Measurements from ENCODE around the gene CDC45.
A peak's percentile ranks its signal among the peaks of the same experiment; 100 is the strongest.

Gene CDC45

DNA sequence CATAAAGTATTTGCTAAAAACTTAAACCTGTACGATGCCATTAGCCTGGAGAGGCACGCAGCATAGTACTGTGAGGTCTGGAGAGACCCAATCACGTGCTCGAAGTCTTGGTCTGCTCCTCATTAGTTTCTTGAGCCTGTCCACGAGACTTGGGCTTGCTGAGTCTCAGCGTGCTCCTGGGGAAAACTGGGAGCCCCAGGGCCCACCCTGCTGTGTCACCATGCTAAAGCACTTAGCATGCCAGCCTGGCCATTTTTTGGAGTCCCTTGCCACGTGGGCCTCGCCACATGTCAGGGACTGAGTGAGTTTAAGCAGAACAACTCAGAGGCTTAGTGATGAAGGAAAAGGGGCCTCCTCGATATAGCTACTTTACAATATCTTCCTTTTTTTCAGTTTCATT is 2.6 kb downstream of the CDC45 start:
- Histone ChIP-seq H2BK12ac (ENCODE audit: low read length in 2 of 2) (no peak overlapping the region), H3K18ac (ENCODE audit: low read depth in 1 of 2, low read length in 2 of 2) (no peak overlapping the region), H2BK15ac (ENCODE audit: low read depth, poor library complexity, severe bottlenecking) (no peak overlapping the region), H3K9me3 (ENCODE audit: control insufficient read depth, low read length) (no peaks in the 10 kb centered on the region), H2AFZ (ENCODE audit: low read depth, low read length) (no peak overlapping the region), H2BK5ac (ENCODE audit: low read depth, low read length, poor library complexity, severe bottlenecking) (no peak overlapping the region), H3K23ac (ENCODE audit: low read length in 2 of 2) (no peak overlapping the region), H3K4me3 (ENCODE audit: insufficient read depth in 1 of 2, low read depth in 1 of 2, low read length in 2 of 2) (no peak overlapping the region), H2AK5ac (ENCODE audit: low read length, severe bottlenecking) (no peak overlapping the region), H3K27ac (ENCODE audit: low read length, poor library complexity, severe bottlenecking) (no peak overlapping the region), H3K36me3 (ENCODE audit: control insufficient read depth in 1 of 2, insufficient read depth in 2 of 2, low read depth in 1 of 2, low read length in 2 of 2) (peaks cover 0 to 3% of the 10 kb centered on the region in 2 experiments), H3K4me1 (ENCODE audit: control insufficient read depth, insufficient read depth, low read depth, low read length) (peaks cover 4% of the 10 kb centered on the region), H3K4me2 (ENCODE audit: low read length, poor library complexity, severe bottlenecking) (no peak overlapping the region), H3K27me3 (ENCODE audit: control insufficient read depth in 1 of 2, insufficient read depth in 1 of 2, low read length in 2 of 2) (no peaks in the 10 kb centered on the region), H3K14ac (ENCODE audit: low read length in 2 of 2) (no peak overlapping the region), H2BK120ac (ENCODE audit: low read depth, low read length) (no peak overlapping the region), H4K91ac (ENCODE audit: low read length) (no peak overlapping the region), H3K79me1 (replicated peaks; ENCODE audit: low read length, poor library complexity, severe bottlenecking) (peaks cover 3% of the 10 kb centered on the region), H3K4ac (ENCODE audit: low read depth in 1 of 2, low read length in 2 of 2) (no peak overlapping the region), H3K9ac (ENCODE audit: low read length) (no peak overlapping the region), H4K8ac (ENCODE audit: low read length) (no peak overlapping the region)
- WGBS = 96% methylated on average over 6 of the region's 9 CpGs
- DNase-seq = no peak

DNA sequence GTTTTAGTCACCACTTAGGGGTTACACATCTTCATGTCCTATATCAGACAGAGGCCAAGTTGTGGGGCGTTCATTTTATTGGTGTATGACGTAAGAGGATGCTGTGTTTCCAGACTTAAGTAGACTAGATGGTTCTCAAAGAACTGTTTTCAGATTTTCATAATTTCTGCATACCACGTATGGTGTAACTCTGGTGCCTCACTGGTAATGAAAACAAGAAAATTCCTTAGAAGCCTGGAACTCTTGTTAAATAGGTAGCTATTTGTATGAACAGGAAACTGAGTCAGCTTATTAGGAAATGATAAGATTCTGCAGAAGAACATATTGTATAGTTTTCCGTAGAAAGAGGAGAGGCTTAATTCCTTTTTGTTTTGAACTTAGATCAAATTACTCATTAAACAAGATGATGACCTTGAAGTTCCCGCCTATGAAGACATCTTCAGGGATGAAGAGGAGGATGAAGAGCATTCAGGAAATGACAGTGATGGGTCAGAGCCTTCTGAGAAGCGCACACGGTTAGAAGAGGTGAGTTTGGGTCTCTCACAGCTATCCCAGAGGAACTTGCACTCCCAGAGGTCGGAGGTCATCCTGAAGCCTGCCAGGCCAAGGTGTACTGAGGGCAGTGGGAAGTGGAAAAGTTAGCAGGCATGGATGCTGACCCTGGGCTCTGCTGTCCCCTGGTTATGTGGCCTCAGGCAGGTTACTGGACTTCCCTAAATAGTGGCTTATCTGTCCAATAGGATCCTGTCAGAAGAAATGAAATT is 3.9 kb downstream of the CDC45 start:
- H3K14ac ChIP-seq (ENCODE audit: low read length in 2 of 2) = no peak overlapping the region
- no peak overlapping the region for H3K23ac ChIP-seq (ENCODE audit: low read length in 2 of 2)
- H3K9me3 ChIP-seq (ENCODE audit: control insufficient read depth, low read length) = no peaks in the 10 kb centered on the region
- H3K4me2 ChIP-seq (ENCODE audit: low read length, poor library complexity, severe bottlenecking) = no peak overlapping the region
- H2BK15ac ChIP-seq (ENCODE audit: low read depth, poor library complexity, severe bottlenecking) = no peak overlapping the region
- WGBS = 74% methylated on average over 6 of the region's 8 CpGs
- H2AFZ ChIP-seq (ENCODE audit: low read depth, low read length) = no peak overlapping the region
- H2BK120ac ChIP-seq (ENCODE audit: low read depth, low read length) = no peak overlapping the region
- H4K91ac ChIP-seq (ENCODE audit: low read length) = no peak overlapping the region
- H2AK5ac ChIP-seq (ENCODE audit: low read length, severe bottlenecking) = no peak overlapping the region
- H3K9ac ChIP-seq (ENCODE audit: low read length) = no peak overlapping the region
- peaks cover 4% of the 10 kb centered on the region for H3K4me1 ChIP-seq (ENCODE audit: control insufficient read depth, insufficient read depth, low read depth, low read length)
- no peak overlapping the region for H3K18ac ChIP-seq (ENCODE audit: low read depth in 1 of 2, low read length in 2 of 2)
- no peak overlapping the region for H3K4ac ChIP-seq (ENCODE audit: low read depth in 1 of 2, low read length in 2 of 2)
- H3K27me3 ChIP-seq (ENCODE audit: control insufficient read depth in 1 of 2, insufficient read depth in 1 of 2, low read length in 2 of 2) = no peaks in the 10 kb centered on the region
- H3K4me3 ChIP-seq (ENCODE audit: insufficient read depth in 1 of 2, low read depth in 1 of 2, low read length in 2 of 2) = no peak overlapping the region
- H2BK5ac ChIP-seq (ENCODE audit: low read depth, low read length, poor library complexity, severe bottlenecking) = no peak overlapping the region
- peaks cover 3% of the 10 kb centered on the region for H3K79me1 ChIP-seq (replicated peaks; ENCODE audit: low read length, poor library complexity, severe bottlenecking)
- no peak overlapping the region for H4K8ac ChIP-seq (ENCODE audit: low read length)
- peak; percentile 33 for DNase-seq
- H3K27ac ChIP-seq (ENCODE audit: low read length, poor library complexity, severe bottlenecking) = no peak overlapping the region
- H2BK12ac ChIP-seq (ENCODE audit: low read length in 2 of 2) = no peak overlapping the region
- peaks cover 0 to 3% of the 10 kb centered on the region in 2 experiments for H3K36me3 ChIP-seq (ENCODE audit: control insufficient read depth in 1 of 2, insufficient read depth in 2 of 2, low read depth in 1 of 2, low read length in 2 of 2)

DNA sequence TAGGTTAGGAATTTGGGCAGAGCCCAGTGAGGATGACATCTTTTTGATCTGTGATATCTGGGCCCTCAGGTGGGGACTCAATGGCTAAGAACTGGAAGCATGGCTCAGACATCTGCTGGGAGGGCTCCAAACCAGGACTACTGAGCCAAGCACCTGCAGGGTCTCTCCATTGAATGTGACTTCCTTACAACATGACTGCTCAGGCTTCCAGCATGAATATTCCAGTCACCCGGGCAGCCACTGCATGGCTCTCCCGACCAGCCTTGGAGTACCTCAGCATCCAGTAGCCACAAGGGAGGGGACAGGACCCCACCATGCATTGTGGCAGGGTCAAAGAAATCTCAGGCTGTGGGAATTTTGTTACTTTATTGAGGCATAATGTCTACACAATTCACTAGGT is 8.6 kb downstream of the CDC45 start:
- Histone ChIP-seq H3K4me2 (ENCODE audit: low read length, poor library complexity, severe bottlenecking) (no peak overlapping the region), H3K27me3 (ENCODE audit: control insufficient read depth in 1 of 2, insufficient read depth in 1 of 2, low read length in 2 of 2) (no peaks in the 10 kb centered on the region), H3K23ac (ENCODE audit: low read length in 2 of 2) (no peak overlapping the region), H2BK120ac (ENCODE audit: low read depth, low read length) (no peak overlapping the region), H4K91ac (ENCODE audit: low read length) (no peak overlapping the region), H2AFZ (ENCODE audit: low read depth, low read length) (no peak overlapping the region), H4K8ac (ENCODE audit: low read length) (no peak overlapping the region), H2BK12ac (ENCODE audit: low read length in 2 of 2) (no peak overlapping the region), H3K18ac (ENCODE audit: low read depth in 1 of 2, low read length in 2 of 2) (no peak overlapping the region), H2BK5ac (ENCODE audit: low read depth, low read length, poor library complexity, severe bottlenecking) (no peak overlapping the region), H2BK15ac (ENCODE audit: low read depth, poor library complexity, severe bottlenecking) (no peak overlapping the region), H3K9me3 (ENCODE audit: control insufficient read depth, low read length) (no peaks in the 10 kb centered on the region), H3K4me3 (ENCODE audit: insufficient read depth in 1 of 2, low read depth in 1 of 2, low read length in 2 of 2) (no peak overlapping the region), H3K4ac (ENCODE audit: low read depth in 1 of 2, low read length in 2 of 2) (no peak overlapping the region), H3K9ac (ENCODE audit: low read length) (no peak overlapping the region), H2AK5ac (ENCODE audit: low read length, severe bottlenecking) (no peak overlapping the region), H3K27ac (ENCODE audit: low read length, poor library complexity, severe bottlenecking) (no peak overlapping the region), H3K79me1 (replicated peaks; ENCODE audit: low read length, poor library complexity, severe bottlenecking) (peaks cover 5% of the 10 kb centered on the region), H3K14ac (ENCODE audit: low read length in 2 of 2) (no peak overlapping the region), H3K4me1 (ENCODE audit: control insufficient read depth, insufficient read depth, low read depth, low read length) (no peaks in the 10 kb centered on the region), H3K36me3 (ENCODE audit: control insufficient read depth in 1 of 2, insufficient read depth in 2 of 2, low read depth in 1 of 2, low read length in 2 of 2) (peaks cover 0 to 3% of the 10 kb centered on the region in 2 experiments)
- no peak for DNase-seq
- 95% methylated on average over 2 of the region's 2 CpGs for WGBS

DNA sequence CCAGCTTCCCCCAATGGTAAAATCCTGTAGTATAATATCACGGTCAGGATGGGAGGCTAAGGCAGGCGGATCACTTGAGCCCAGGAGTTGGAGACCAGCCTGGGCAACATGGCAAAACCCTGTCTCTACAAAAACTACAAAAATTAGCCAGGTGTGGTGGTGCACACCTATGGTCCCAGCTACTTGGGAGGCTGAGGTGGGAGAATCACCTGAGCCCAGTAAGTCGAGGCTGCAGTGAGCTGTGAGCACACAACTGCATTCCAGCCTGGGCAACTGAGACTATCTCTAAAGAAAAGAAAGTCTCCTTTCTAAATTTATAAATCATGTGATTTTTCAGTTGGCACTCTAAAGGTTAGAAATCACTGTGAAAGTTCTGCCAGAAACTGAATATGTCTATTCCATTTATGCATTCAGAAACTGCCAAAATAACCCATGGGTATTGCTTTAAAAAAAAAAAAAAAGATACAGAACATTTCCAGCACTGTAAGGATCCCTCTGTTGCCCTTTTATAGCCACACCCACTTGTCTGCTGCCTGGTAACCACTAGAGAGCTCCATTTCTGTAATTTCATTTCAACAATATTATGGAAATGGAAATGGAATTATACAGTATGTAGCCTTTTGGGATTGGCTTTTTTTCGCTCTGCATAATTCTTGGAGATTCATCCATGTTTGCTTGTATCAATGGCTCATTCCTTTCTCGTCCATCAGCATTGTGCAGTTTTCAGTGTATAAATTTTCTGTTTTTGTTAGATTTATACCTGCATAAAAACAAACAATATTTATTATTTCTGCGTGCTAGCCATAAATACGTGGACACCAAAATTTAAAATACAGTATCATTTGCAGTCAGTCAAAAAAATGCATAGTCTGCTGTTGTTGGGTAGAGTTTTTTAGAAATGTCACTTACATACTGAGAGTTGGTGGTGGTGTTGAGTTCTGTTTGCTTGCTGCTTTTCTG is 9.4 kb downstream of the CDC45 start:
- Histone ChIP-seq H3K14ac (ENCODE audit: low read length in 2 of 2) (no peak overlapping the region), H2BK12ac (ENCODE audit: low read length in 2 of 2) (no peak overlapping the region), H3K9me3 (ENCODE audit: control insufficient read depth, low read length) (no peaks in the 10 kb centered on the region), H4K8ac (ENCODE audit: low read length) (no peak overlapping the region), H4K91ac (ENCODE audit: low read length) (no peak overlapping the region), H2AFZ (ENCODE audit: low read depth, low read length) (no peak overlapping the region), H2BK15ac (ENCODE audit: low read depth, poor library complexity, severe bottlenecking) (no peak overlapping the region), H3K4me2 (ENCODE audit: low read length, poor library complexity, severe bottlenecking) (no peak overlapping the region), H3K23ac (ENCODE audit: low read length in 2 of 2) (no peak overlapping the region), H3K4ac (ENCODE audit: low read depth in 1 of 2, low read length in 2 of 2) (no peak overlapping the region), H3K4me3 (ENCODE audit: insufficient read depth in 1 of 2, low read depth in 1 of 2, low read length in 2 of 2) (no peak overlapping the region), H2AK5ac (ENCODE audit: low read length, severe bottlenecking) (no peak overlapping the region), H3K36me3 (ENCODE audit: control insufficient read depth in 1 of 2, insufficient read depth in 2 of 2, low read depth in 1 of 2, low read length in 2 of 2) (peaks cover 0 to 3% of the 10 kb centered on the region in 2 experiments), H2BK120ac (ENCODE audit: low read depth, low read length) (no peak overlapping the region), H3K27me3 (ENCODE audit: control insufficient read depth in 1 of 2, insufficient read depth in 1 of 2, low read length in 2 of 2) (no peaks in the 10 kb centered on the region), H3K18ac (ENCODE audit: low read depth in 1 of 2, low read length in 2 of 2) (no peak overlapping the region), H3K9ac (ENCODE audit: low read length) (no peak overlapping the region), H3K27ac (ENCODE audit: low read length, poor library complexity, severe bottlenecking) (no peak overlapping the region), H2BK5ac (ENCODE audit: low read depth, low read length, poor library complexity, severe bottlenecking) (no peak overlapping the region), H3K4me1 (ENCODE audit: control insufficient read depth, insufficient read depth, low read depth, low read length) (no peaks in the 10 kb centered on the region), H3K79me1 (replicated peaks; ENCODE audit: low read length, poor library complexity, severe bottlenecking) (peaks cover 5% of the 10 kb centered on the region)
- DNase-seq = peak; percentile 16
- 100% methylated on average over 2 of the region's 7 CpGs for WGBS
